ENCODE data around the gene STARD3.
A peak's percentile ranks its signal among the peaks of the same experiment; 100 is the strongest.
"Not testable (repeated sequence)": the region's sequence is repeated elsewhere in the genome, so short reads cannot be mapped to it uniquely, and the experiment has no call there.

STARD3 gene

GRCh38 chr17:39674179-39674578 is 37.2 kb downstream of the STARD3 start:
- DNase-seq = no peak

GRCh38 chr17:39674702-39675389 is 37.9 kb downstream of the STARD3 start:
- DNase-seq = no peak

GRCh38 chr17:39675390-39676082 is 38.6 kb downstream of the STARD3 start:
- no peak for DNase-seq

- DNase-seq = peak; percentile 43
Measured at GRCh38 chr17:39676198-39676819, 39.4 kb downstream of the STARD3 start.

GRCh38 chr17:39677072-39677471 is 40.1 kb downstream of the STARD3 start:
- DNase-seq = no peak

- DNase-seq = no peak
Measured at GRCh38 chr17:39677542-39678339, 40.8 kb downstream of the STARD3 start.

GRCh38 chr17:39678340-39679116 is 41.6 kb downstream of the STARD3 start:
- no peak for DNase-seq

- no peak for DNase-seq
Measured at GRCh38 chr17:39679521-39680192, 42.7 kb downstream of the STARD3 start.

GRCh38 chr17:39683295-39683939 is 46.5 kb downstream of the STARD3 start:
- no peak for DNase-seq

- no peak for DNase-seq
Measured at GRCh38 chr17:39684369-39685192, 47.6 kb downstream of the STARD3 start.

- DNase-seq = no peak
Measured at GRCh38 chr17:39687101-39687545, 50.2 kb downstream of the STARD3 start.

GRCh38 chr17:39687546-39688474 is 50.9 kb downstream of the STARD3 start, which contains the start of gene PGAP3:
Gene PGAP3 (minus strand): TSS chr17:39688057. CDS start chr17:39688014, 43 bp downstream.
- peak; percentile 54 for DNase-seq

- no peak for DNase-seq
Measured at GRCh38 chr17:39688475-39688835, 51.5 kb downstream of the STARD3 start.

GRCh38 chr17:39688945-39689344 is 52.0 kb downstream of the STARD3 start:
- no peak for DNase-seq

GRCh38 chr17:39694593-39694992 is 57.6 kb downstream of the STARD3 start:
- no peak for DNase-seq

GRCh38 chr17:39695089-39695474 is 58.1 kb downstream of the STARD3 start:
- no peak for DNase-seq

GRCh38 chr17:39696731-39697130 is 59.8 kb downstream of the STARD3 start:
- no peak for DNase-seq

GRCh38 chr17:39697961-39698360 is 61.0 kb downstream of the STARD3 start:
- DNase-seq = no peak

- not testable (repeated sequence) for DNase-seq
Measured at GRCh38 chr17:39699157-39699817, 62.3 kb downstream of the STARD3 start.
